Smooth muscle cell (in vitro differentiated cells): ENCODE results near the gene RPH3AL. TPM values are rescaled to one million over a fixed set of nuclear protein-coding genes. Genes with fewer than 3 reads are reported as not detected.

Source experiments
- DNase-seq: peaks from one replicate; lab custom pipeline; 2025; ENCODE audit not compliant: unreplicated experiment; lab: John Stamatoyannopoulos, UW
- H2AFZ ChIP-seq: fragments of 200-600 bp; sonication (generic); 2 replicates; pipeline ENCODE4 v1.6.0; 2016; ENCODE audit warnings: antibody characterized with exemption, low read depth, mild to moderate bottlenecking
- H3F3A ChIP-seq: fragments of 200-600 bp; sonication (generic); 2 replicates; pipeline ENCODE4 v1.6.0; 2017; ENCODE audit warnings: antibody characterized with exemption, low read depth
- H3K27ac ChIP-seq: fragments of 200-600 bp; sonication (generic); 2 replicates; pipeline ENCODE4 v1.5.1; 2016; ENCODE audit warnings: low read depth, mild to moderate bottlenecking
- H3K27me3 ChIP-seq: fragments of 200-600 bp; sonication (generic); 2 replicates; pipeline ENCODE4 v1.6.1; 2016; ENCODE audit warnings: low read depth, mild to moderate bottlenecking
- H3K36me3 ChIP-seq: fragments of 200-600 bp; sonication (generic); 2 replicates; pipeline ENCODE4 v1.5.1; 2016; ENCODE audit warnings: low read depth
- H3K4me1 ChIP-seq: fragments of 200-600 bp; sonication (generic); 2 replicates; pipeline ENCODE4 v1.5.1; 2016; ENCODE audit warnings: low read depth
- H3K4me2 ChIP-seq: fragments of 200-600 bp; sonication (generic); 2 replicates; pipeline ENCODE4 v1.6.0; 2016; ENCODE audit warnings: mild to moderate bottlenecking
- H3K4me3 ChIP-seq: fragments of 200-600 bp; sonication (generic); 2 replicates; pipeline ENCODE4 v1.5.1; 2016; ENCODE audit warnings: mild to moderate bottlenecking
- H3K79me2 ChIP-seq: fragments of 200-600 bp; sonication (generic); 2 replicates; pipeline ENCODE4 v1.6.0; 2016; ENCODE audit warnings: low read depth, mild to moderate bottlenecking
- H3K9ac ChIP-seq: fragments of 200-600 bp; sonication (generic); 2 replicates; pipeline ENCODE4 v1.6.0; 2016; ENCODE audit warnings: low read depth
- H3K9me3 ChIP-seq: fragments of 200-600 bp; sonication (generic); replicated peaks from 2 replicates; pipeline ENCODE4 v1.5.1; 2016; ENCODE audit warnings: low read depth
- H4K20me1 ChIP-seq: fragments of 200-600 bp; sonication (generic); 2 replicates; pipeline ENCODE4 v1.6.0; 2016; ENCODE audit warnings: low read depth
- CTCF ChIP-seq: fragments of 200-600 bp; sonication (generic); IDR thresholded peaks from 2 replicates; pipeline ENCODE4 v1.5.1; 2017; ENCODE audit warnings: borderline replicate concordance, mild to moderate bottlenecking, antibody characterized with exemption; ENCODE audit not compliant: insufficient read depth, poor library complexity, severe bottlenecking
- WGBS: methylation state at CpG from one replicate; pipeline ENCODE4 v1.1.7; 2016; ENCODE audit warnings: low lambda C conversion rate; 5-methylcytosine and 5-hydroxymethylcytosine counted together
- polyA plus RNA-seq: library from polyadenylated mRNA; unstranded; fragments of >200 nt; fragmentation: Nextera tagmentation; extraction: Ambion mirVana; gene quantifications from 2 replicates; pipeline ENCODE4 v1.2.1, GENCODE V29; 2016
- total RNA-seq: library from RNA; depleted of rRNA; stranded (reverse); fragments of >200 nt; gene quantifications from 2 replicates; pipeline ENCODE4 v1.2.3, GENCODE V29; 2014

The RPH3AL gene
- total and polyA plus RNA-seq, 2 experiments from 2014 or later, result 1.8 to 3.3 TPM

DNA sequence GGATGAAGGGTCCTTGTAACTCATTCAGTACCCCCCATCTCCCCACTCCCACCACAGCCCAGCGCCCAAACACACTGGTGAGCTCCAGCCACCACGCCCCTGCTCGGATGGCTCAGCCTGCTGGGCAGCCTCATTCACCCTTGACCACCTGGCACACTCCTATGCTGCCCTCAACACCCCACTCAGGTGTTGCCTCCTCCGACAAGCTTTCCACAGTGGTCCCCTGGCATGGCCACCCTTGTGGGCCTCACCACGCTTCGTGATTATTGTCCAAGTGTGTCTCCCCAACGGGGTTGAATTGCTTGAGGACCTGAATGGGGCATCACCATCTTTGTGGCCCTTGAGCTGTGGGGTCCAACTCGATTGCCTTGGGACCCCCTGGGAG is 159.2 kb downstream of the RPH3AL start:
- Histone ChIP-seq H3K4me2 (no peak overlapping the region), H3K36me3 (no peaks in the 10 kb centered on the region), H3K27me3 (peaks cover 4% of the 10 kb centered on the region), H3K9me3 (no peaks in the 10 kb centered on the region), H3K27ac (no peak overlapping the region), H3K4me3 (no peak overlapping the region), H3K9ac (no peak overlapping the region), H2AFZ (no peak overlapping the region), H4K20me1 (no peaks in the 10 kb centered on the region), H3F3A (no peaks in the 10 kb centered on the region), H3K79me2 (no peaks in the 10 kb centered on the region), H3K4me1 (no peaks in the 10 kb centered on the region)
- DNase-seq, result no peak
- WGBS, result 92% methylated on average over 7 of the region's 8 CpGs
- no peak for TF ChIP-seq CTCF

- Histone ChIP-seq H3K36me3 (no peaks in the 10 kb centered on the region), H4K20me1 (no peaks in the 10 kb centered on the region), H3K4me1 (no peaks in the 10 kb centered on the region), H3K27ac (no peak overlapping the region), H2AFZ (no peak overlapping the region), H3F3A (no peaks in the 10 kb centered on the region), H3K9ac (no peak overlapping the region), H3K79me2 (no peaks in the 10 kb centered on the region), H3K4me2 (no peak overlapping the region), H3K9me3 (no peaks in the 10 kb centered on the region), H3K27me3 (peaks cover 4% of the 10 kb centered on the region), H3K4me3 (no peak overlapping the region)
- TF ChIP-seq CTCF, result no peak
- no peak for DNase-seq
- WGBS, result 95% methylated on average over 14 of the region's 21 CpGs
Measured at GRCh38 chr17:192666-193425, 159.8 kb downstream of the RPH3AL start.

GRCh38 chr17:189444-189843 is 163.2 kb downstream of the RPH3AL start:
- Histone ChIP-seq H3K27ac (no peak overlapping the region), H2AFZ (no peak overlapping the region), H4K20me1 (no peaks in the 10 kb centered on the region), H3K4me2 (no peak overlapping the region), H3K79me2 (no peaks in the 10 kb centered on the region), H3K36me3 (no peaks in the 10 kb centered on the region), H3K4me1 (no peaks in the 10 kb centered on the region), H3K9ac (no peak overlapping the region), H3K27me3 (peaks cover 9% of the 10 kb centered on the region), H3F3A (no peaks in the 10 kb centered on the region), H3K9me3 (no peaks in the 10 kb centered on the region), H3K4me3 (no peak overlapping the region)
- TF ChIP-seq CTCF, result no peak
- no peak for DNase-seq
- 88% methylated on average over 7 of the region's 7 CpGs for WGBS

DNA sequence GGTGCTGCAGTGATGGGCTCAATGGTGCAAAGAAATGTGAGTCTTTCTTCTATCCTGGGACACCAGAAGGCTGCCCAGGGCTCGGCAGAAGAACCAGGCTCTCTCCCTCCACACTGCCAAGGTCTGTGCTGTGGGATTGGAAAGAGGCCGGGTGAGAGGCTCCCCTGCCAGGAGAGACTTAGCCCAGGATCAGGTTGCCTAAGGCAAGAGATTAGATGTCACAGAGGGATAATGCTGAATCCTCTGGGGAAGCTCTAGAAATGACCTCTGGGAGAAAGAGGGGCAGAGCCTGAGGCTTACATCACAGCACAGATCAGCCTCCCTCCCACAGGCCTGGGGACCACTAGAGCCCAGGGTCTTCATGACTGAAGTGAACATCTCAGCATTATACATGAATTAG is 165.5 kb downstream of the RPH3AL start:
- no peak overlapping the region for H3K4me2 ChIP-seq
- no peak for TF ChIP-seq CTCF
- no peak overlapping the region for H3K27ac ChIP-seq
- H4K20me1 ChIP-seq, result no peaks in the 10 kb centered on the region
- H2AFZ ChIP-seq, result no peak overlapping the region
- H3K4me1 ChIP-seq, result no peaks in the 10 kb centered on the region
- H3K36me3 ChIP-seq, result no peaks in the 10 kb centered on the region
- DNase-seq, result no peak
- no peak overlapping the region for H3K4me3 ChIP-seq
- H3K9me3 ChIP-seq, result no peaks in the 10 kb centered on the region
- H3K9ac ChIP-seq, result no peak overlapping the region
- no peaks in the 10 kb centered on the region for H3K79me2 ChIP-seq
- H3K27me3 ChIP-seq, result peaks cover 31% of the 10 kb centered on the region
- H3F3A ChIP-seq, result no peaks in the 10 kb centered on the region
- WGBS, result 79% methylated on average over 2 of the region's 2 CpGs
